ENCODE data around the gene ITGB6.
"Not testable (repeated sequence)": the region's sequence is repeated elsewhere in the genome, so short reads cannot be mapped to it uniquely, and the experiment has no call there.

ITGB6 gene

GRCh38 chr2:160220545-160221009 lies 20.5 kb upstream of the ITGB6 start:
- DNase-seq = no peak

- DNase-seq = no peak
Observed at GRCh38 chr2:160220026-160220425, 20.0 kb upstream of the ITGB6 start.

- no peak for DNase-seq
Observed at GRCh38 chr2:160214461-160215445, 14.7 kb upstream of the ITGB6 start.

GRCh38 chr2:160213511-160213910 lies 13.4 kb upstream of the ITGB6 start:
- DNase-seq = no peak

DNA sequence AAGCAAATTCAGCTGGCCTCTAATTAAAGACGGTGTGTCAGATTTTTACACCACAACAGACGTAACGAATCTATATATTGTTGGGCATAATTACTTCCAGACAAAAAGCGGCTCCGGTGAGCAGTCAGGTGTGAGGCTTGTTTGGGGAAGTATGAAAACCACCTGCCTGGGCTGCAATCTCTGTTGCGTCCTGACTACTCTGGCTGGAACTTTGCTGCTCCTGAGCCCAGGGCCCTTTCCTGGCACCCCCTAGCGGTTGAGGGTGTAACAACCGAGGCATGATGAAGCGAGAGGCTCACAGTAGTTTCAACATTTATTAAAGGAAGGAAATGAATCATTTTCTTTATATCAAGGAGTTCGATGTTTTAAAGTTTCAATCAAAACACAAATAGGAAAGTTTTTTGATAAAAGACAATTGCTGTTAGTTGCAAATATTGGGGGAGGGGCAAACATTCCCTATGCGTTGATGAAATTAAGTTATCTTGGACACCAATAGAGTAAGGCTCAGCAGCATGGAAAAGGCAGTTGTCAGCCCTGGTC lies 10.6 kb upstream of the ITGB6 start:
- peak; percentile 64 for DNase-seq

DNA sequence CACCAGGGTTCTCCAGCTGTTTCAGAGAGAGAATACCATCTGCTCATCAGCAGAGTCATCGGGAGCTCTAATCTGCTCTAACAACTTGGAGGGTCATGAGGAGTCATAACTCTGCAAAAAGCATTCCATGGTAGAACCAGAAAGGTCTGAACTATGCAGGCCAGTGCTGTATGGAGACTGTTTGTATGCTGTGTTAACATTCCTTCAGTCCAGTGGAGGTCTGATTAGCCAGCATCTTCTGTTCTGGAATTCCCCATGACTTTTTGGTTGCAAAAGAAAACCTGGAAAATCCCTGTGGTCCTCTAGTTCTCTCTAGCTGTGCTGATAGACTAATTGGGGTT lies 9.4 kb upstream of the ITGB6 start:
- no peak for DNase-seq

DNA sequence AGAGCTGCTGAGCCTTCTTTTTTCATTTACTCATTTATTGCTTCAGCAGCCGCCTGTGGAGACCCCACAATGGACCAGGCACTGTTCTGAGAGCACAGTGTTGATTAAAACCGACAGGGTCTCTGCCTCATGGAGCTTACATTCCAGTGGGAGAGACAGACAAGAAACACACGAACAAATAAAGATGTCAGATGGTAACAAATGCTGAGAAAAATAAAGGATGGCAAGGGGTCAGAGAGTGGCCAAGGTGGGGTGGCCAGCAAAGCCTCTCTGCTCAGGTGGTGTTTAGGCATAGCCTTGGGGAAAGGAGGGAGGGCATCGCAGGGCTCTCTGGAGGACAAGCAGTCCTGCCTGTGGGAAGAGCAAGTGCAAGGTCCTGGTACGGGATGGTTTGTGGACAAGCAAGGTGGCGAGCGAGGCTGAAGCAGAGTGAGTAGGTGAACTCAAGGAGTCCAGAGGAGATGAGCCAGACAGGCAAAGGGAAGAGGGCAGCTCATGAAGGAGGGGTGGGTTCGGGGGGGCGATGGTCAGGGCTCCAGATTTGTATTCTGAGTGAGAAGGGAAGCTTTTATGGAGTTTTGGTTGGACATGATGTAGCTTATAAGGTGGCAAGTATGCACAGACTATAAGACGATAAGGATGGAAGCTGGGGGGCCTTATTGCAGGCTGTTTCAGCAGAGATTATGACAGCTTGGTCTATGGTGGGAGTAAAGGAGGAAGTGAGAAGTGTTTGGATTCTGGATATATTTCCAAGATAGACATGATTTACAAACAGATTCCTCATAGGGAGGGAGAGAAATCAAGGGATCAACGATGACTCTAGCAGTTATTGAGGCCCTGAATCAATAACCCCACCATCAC lies 8.8 kb upstream of the ITGB6 start:
- no peak for DNase-seq

- DNase-seq = no peak
Observed at GRCh38 chr2:160207804-160208654, 8.0 kb upstream of the ITGB6 start.

DNA sequence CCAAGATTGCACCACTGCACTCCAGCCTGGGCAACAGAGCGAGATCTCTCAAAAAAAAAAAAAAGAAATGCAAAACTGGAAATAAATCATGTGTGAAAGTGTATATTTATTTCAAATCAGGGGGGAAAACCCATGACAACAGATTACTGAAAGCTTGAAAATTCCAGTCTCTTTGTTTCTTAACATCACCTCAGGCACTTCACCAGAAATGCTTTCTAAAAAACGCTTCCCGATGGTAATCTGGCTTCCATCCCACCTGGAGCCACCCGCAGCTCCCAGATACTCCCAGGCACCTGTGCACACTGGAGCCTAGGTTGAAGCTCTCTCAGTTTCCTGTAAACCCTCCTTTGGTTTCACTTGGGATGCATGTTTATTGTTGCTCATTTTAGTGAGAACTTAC lies 7.2 kb upstream of the ITGB6 start:
- no peak for DNase-seq

- DNase-seq = no peak
Observed at GRCh38 chr2:160206436-160206835, 6.4 kb upstream of the ITGB6 start.

GRCh38 chr2:160205505-160205904 lies 5.4 kb upstream of the ITGB6 start:
- no peak for DNase-seq

- no peak for DNase-seq
Observed at GRCh38 chr2:160203422-160203821, 3.4 kb upstream of the ITGB6 start.

GRCh38 chr2:160203007-160203406 lies 2.9 kb upstream of the ITGB6 start:
- DNase-seq = no peak

- DNase-seq = no peak
Observed at GRCh38 chr2:160201849-160202539, 1.9 kb upstream of the ITGB6 start.

DNA sequence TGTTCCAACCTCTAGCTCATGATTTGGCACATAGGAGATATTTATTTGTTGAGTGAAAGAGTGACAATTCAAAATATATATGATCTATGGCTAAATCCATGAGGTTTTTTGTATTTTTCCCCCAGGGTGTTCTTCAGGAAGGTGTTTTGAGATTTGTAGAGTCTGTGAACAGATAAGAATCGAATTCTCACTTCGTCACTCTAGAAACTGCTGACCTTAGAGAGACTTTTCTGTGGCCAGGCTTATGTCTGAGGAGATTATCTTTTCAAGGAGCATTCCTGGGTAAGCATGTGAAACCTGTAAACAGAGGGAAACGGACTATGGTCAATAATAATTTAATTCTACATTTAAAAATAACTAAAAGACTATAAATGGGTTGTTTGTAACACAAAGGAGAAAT lies 849 bp upstream of the ITGB6 start:
- no peak for DNase-seq

DNA sequence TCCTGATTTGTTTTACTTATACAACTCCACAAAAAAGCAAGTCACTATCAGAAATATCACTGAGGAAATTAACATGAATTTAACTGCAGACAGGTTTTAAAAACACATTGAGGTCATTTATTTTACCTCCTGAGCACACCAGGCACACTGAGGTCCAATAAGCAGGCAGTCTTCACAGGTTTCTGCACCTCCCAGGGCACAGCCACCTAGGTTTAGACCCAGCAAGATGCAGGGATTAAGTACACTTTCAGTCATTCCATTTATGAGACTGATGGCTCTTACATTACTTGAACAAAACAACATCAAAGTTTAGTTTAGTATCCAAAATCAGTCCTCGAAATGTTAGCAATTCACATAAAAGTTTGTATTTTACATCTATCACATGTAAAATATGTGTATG lies 1.0 kb downstream of the ITGB6 start:
- no peak for DNase-seq

GRCh38 chr2:160197587-160197986 lies 2.5 kb downstream of the ITGB6 start:
- no peak for DNase-seq

DNA sequence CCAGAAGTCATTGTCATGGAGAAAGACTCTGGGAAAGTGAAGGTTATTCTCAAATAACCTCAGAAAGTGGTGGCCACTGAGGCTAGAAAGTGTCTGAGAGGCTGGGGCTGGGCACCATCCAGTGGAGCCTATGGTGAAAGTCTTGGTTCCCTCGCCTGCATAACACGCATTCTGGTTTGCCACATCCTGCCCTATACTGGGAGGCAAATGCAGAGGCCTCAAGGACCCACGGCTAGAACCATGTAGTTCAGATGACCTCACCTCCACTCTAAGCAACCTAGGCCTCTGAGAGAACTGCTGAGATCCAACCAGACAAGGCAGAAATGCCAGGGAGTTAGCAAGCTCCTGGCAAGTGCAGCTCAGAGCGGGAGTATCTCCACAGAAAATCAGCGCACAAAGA lies 5.1 kb downstream of the ITGB6 start:
- no peak for DNase-seq

DNA sequence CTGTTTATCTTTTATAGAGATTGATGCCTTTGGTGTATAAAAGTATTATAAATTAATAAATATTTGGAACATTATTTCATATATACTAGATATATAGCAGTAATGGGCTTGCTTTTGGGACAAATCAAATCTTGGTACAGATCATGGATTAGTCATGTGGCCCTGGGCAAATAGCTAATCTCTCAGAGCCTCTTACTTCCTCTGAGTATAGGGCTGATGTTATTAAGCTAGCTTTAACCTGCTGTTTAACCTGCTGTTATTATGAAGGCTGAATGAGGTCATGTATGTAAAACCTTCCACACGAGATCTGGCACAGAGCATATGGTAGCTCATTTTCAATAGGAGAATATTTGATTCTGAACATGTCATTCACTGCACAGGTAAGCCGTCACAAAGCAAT lies 5.7 kb downstream of the ITGB6 start:
- no peak for DNase-seq

DNA sequence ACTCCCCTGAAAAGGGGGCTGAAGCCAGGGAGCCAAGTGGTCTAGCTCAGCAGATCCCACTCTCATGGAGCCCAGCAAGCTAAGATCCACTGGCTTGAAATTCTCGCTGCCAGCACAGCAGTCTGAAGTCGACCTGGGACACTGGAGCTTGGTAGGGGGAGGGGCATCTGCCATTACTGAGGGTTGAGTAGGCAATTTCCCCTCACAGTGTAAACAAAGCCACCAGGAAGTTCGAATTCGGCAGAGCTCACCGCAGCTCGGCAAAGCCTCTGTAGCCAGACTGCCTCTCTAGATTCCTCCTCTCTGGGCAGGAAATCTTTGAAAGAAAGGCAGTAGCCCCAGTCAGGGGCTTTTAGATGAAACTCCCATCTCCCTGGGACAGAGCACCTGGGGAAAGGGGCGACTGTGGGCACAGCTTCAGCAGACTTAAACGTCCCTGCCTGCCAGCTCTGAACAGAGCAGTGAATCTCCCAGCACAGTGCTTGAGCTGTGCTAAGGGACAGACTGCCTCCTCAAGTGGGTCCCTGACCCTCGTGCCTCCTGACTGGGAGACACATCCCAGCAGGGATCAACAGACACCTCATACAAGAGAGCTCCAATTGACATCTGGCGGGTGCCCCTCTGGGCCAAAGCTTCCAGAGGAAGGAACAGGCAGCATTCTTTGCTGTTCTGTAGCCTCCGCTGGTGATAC lies 18.8 kb downstream of the ITGB6 start:
- peak; percentile 28 for DNase-seq

- DNase-seq = not testable (repeated sequence)
Observed at GRCh38 chr2:160180690-160181089, 19.4 kb downstream of the ITGB6 start.
